HFFc6 (cell line): ENCODE measurements around the gene GPR137C. TPM values are rescaled to one million over a fixed set of nuclear protein-coding genes. Genes with fewer than 3 reads are reported as not detected.

Experiments
- DNase-seq: peaks from one replicate; pipeline ENCODE4 v3.0.0-alpha.2; 2018
- H3K27ac Mint-ChIP-seq: 2 replicates; pipeline ENCODE4 v1.8.0; 2020; ENCODE audit warnings: mild to moderate bottlenecking, mixed read lengths
- H3K27me3 Mint-ChIP-seq: 2 replicates; pipeline ENCODE4 v1.8.0; 2021; ENCODE audit warnings: mild to moderate bottlenecking, moderate library complexity, mixed read lengths; ENCODE audit not compliant: insufficient read depth
- H3K36me3 Mint-ChIP-seq: 2 replicates; pipeline ENCODE4 v1.8.0; 2021; ENCODE audit warnings: low read depth, mixed read lengths
- H3K4me1 Mint-ChIP-seq: 2 replicates; pipeline ENCODE4 v1.8.0; 2020; ENCODE audit warnings: low read depth, mixed read lengths
- H3K4me3 Mint-ChIP-seq: 2 replicates; pipeline ENCODE4 v1.8.0; 2020; ENCODE audit warnings: mild to moderate bottlenecking, moderate library complexity, mixed read lengths
- H3K9me3 Mint-ChIP-seq: 2 replicates; pipeline ENCODE4 v1.8.0; 2020; ENCODE audit warnings: mild to moderate bottlenecking, mixed read lengths
- CTCF ChIP-seq: fragments of 200-600 bp; sonication (generic); IDR thresholded peaks from 2 replicates; pipeline ENCODE4 v1.5.0; 2021; ENCODE audit warnings: antibody characterized with exemption, mild to moderate bottlenecking
- total RNA-seq, 6 experiments: library from RNA; stranded (reverse); fragmentation: NEBNext Ultra II Directional; extraction: Animal tissue kit (Norgen Biotek cat#: 25700); gene quantifications; 2 replicates in 1 of 6; 3 replicates in 5 of 6; pipeline ENCODE4 v1.2.3, GENCODE V29; 2021

The GPR137C gene
- total RNA-seq, 6 experiments from 2014 or later: 0.73 to 1.1 (median 0.82) TPM

- H3K4me1 Mint-ChIP-seq: peaks cover 6% of the 10 kb centered on the region
- no peak for TF ChIP-seq CTCF
- DNase-seq: no peak
- no peaks in the 10 kb centered on the region for H3K36me3 Mint-ChIP-seq
- no peaks in the 10 kb centered on the region; the same call in 1 of the 2 replicates for H3K27me3 Mint-ChIP-seq
- H3K27ac Mint-ChIP-seq: no peak overlapping the region
- H3K4me3 Mint-ChIP-seq: no peak overlapping the region
- no peaks in the 10 kb centered on the region for H3K9me3 Mint-ChIP-seq
Observed at GRCh38 chr14:52547027-52547426, 5.6 kb upstream of the GPR137C start.

- H3K4me3 Mint-ChIP-seq: no peak overlapping the region
- no peaks in the 10 kb centered on the region for H3K9me3 Mint-ChIP-seq
- TF ChIP-seq CTCF: no peak
- no peak overlapping the region for H3K27ac Mint-ChIP-seq
- H3K27me3 Mint-ChIP-seq: no peaks in the 10 kb centered on the region; the same call in 1 of the 2 replicates
- DNase-seq: no peak
- peaks cover 6% of the 10 kb centered on the region for H3K4me1 Mint-ChIP-seq
- H3K36me3 Mint-ChIP-seq: no peaks in the 10 kb centered on the region
Observed at GRCh38 chr14:52547526-52547925, 5.1 kb upstream of the GPR137C start.

- no peak overlapping the region for H3K27ac Mint-ChIP-seq
- no peak overlapping the region for H3K4me3 Mint-ChIP-seq
- DNase-seq: no peak
- H3K4me1 Mint-ChIP-seq: peaks cover 14% of the 10 kb centered on the region
- no peak for TF ChIP-seq CTCF
- no peaks in the 10 kb centered on the region for H3K36me3 Mint-ChIP-seq
- no peaks in the 10 kb centered on the region for H3K9me3 Mint-ChIP-seq
- H3K27me3 Mint-ChIP-seq: no peaks in the 10 kb centered on the region; the same call in 1 of the 2 replicates
Observed at GRCh38 chr14:52550661-52551060, 2.0 kb upstream of the GPR137C start.

- no peaks in the 10 kb centered on the region for H3K27me3 Mint-ChIP-seq
- H3K36me3 Mint-ChIP-seq: no peaks in the 10 kb centered on the region
- H3K4me3 Mint-ChIP-seq: peak overlapping the region; percentile 85
- peaks cover 14% of the 10 kb centered on the region for H3K4me1 Mint-ChIP-seq
- no peak for TF ChIP-seq CTCF
- DNase-seq: no peak
- H3K9me3 Mint-ChIP-seq: no peaks in the 10 kb centered on the region
- H3K27ac Mint-ChIP-seq: no peak overlapping the region
Observed at GRCh38 chr14:52551205-52551604, 1.4 kb upstream of the GPR137C start.

GRCh38 chr14:52551696-52552062, 957 bp upstream of the GPR137C start:
- Mint-ChIP-seq H3K9me3 (no peaks in the 10 kb centered on the region), H3K27ac (peak overlapping the region; percentile 35), H3K36me3 (no peaks in the 10 kb centered on the region), H3K4me3 (peak overlapping the region; percentile 85), H3K4me1 (peaks cover 14% of the 10 kb centered on the region), H3K27me3 (no peaks in the 10 kb centered on the region)
- TF ChIP-seq CTCF: peak; percentile 62; the same call in 1 of the 2 replicates
- DNase-seq: peak; percentile 22
